GM13977 (cell line): ENCODE data around the gene TPM4.

Experiments used
- DNase-seq: peaks from one replicate; pipeline ENCODE4 v3.0.0; 2012; ENCODE audit warnings: low spot score
- CTCF ChIP-seq: IDR thresholded peaks from 2 replicates; pipeline ENCODE4 v1.5.1; 2012; ENCODE audit warnings: mild to moderate bottlenecking, control low read depth; ENCODE audit not compliant: insufficient read depth; ENCODE audit errors: extremely low read depth, missing control alignments
- in situ Hi-C: fragments of 300-500 bp; cut with MboI; formaldehyde crosslinking; loops from one replicate; pipeline ENCODE4 v1.12.0; 2022; ENCODE audit warnings: low sequenced_read_pairs, low pct_unique_long_range_greater_than_20kb, mixed read lengths, inconsistent platforms; ENCODE audit not compliant: unreplicated experiment

Gene TPM4

GRCh38 chr19:16100524-16100923 lies 24.2 kb downstream of the TPM4 start:
- in situ Hi-C loops: no loop called here
- TF ChIP-seq CTCF: peak; percentile 14
- DNase-seq: no peak

GRCh38 chr19:16104722-16105121 lies 28.4 kb downstream of the TPM4 start:
- in situ Hi-C loops: no loop called here
- DNase-seq: no peak
- no peak for TF ChIP-seq CTCF

- peak; percentile 22 for DNase-seq
- no peak for TF ChIP-seq CTCF
- in situ Hi-C loops: no loop called here
Observed at GRCh38 chr19:16106121-16106520, 29.8 kb downstream of the TPM4 start.

- DNase-seq: peak; percentile 99
- peak; percentile 93 for TF ChIP-seq CTCF
- in situ Hi-C loops: no loop called here
Observed at GRCh38 chr19:16111160-16111908, 35.0 kb downstream of the TPM4 start, which contains the start of gene RAB8A. Gene RAB8A (plus strand): TSS chr19:16111889. CDS start chr19:16111902, 13 bp downstream.

- in situ Hi-C loops: no loop called here
- no peak for DNase-seq
- no peak for TF ChIP-seq CTCF
Observed at GRCh38 chr19:16111909-16112752, 35.8 kb downstream of the TPM4 start.

- TF ChIP-seq CTCF: no peak
- in situ Hi-C loops: no loop called here
- no peak for DNase-seq
Observed at GRCh38 chr19:16112778-16113177, 36.5 kb downstream of the TPM4 start.
